H9 (cell line): ENCODE measurements around the gene GALNT13. TPM values are rescaled to one million over a fixed set of nuclear protein-coding genes. Genes with fewer than 3 reads are reported as not detected.

Experiments
- DNase-seq: peaks from one replicate; pipeline ENCODE4 v3.0.0-alpha.2; 2017
- H2AFZ ChIP-seq: one replicate; pipeline ENCODE4 v1.6.1; 2013; ENCODE audit warnings: mild to moderate bottlenecking, low read length, control low read depth, moderate library complexity
- H2AK5ac ChIP-seq: 2 replicates; pipeline ENCODE4 v1.6.1; 2013; ENCODE audit warnings: low read length, control low read depth, mixed read lengths; ENCODE audit not compliant: insufficient read length
- H2BK120ac ChIP-seq: one replicate; pipeline ENCODE4 v1.6.1; 2013; ENCODE audit warnings: low read depth, mild to moderate bottlenecking, low read length, control low read depth, inconsistent platforms; ENCODE audit not compliant: poor library complexity, severe bottlenecking
- H2BK12ac ChIP-seq: 2 replicates; pipeline ENCODE4 v1.6.1; 2013; ENCODE audit warnings: low read length, control low read depth, mixed read lengths, low read depth; ENCODE audit not compliant: insufficient read length
- H2BK15ac ChIP-seq: 2 replicates; pipeline ENCODE4 v1.6.1; 2013; ENCODE audit warnings: low read depth, low read length, control low read depth
- H2BK20ac ChIP-seq: one replicate; pipeline ENCODE4 v1.6.1; 2013; ENCODE audit warnings: low read depth, mild to moderate bottlenecking, low read length, control low read depth, inconsistent platforms; ENCODE audit not compliant: poor library complexity, severe bottlenecking
- H2BK5ac ChIP-seq: 2 replicates; pipeline ENCODE4 v1.6.1; 2013; ENCODE audit warnings: low read length, control low read depth, mixed read lengths; ENCODE audit not compliant: insufficient read length
- H3K14ac ChIP-seq: 2 replicates; pipeline ENCODE4 v1.6.1; 2013; ENCODE audit warnings: low read length, control low read depth; ENCODE audit not compliant: insufficient read depth
- H3K18ac ChIP-seq: 2 replicates; pipeline ENCODE4 v1.6.1; 2013; ENCODE audit warnings: low read depth, mild to moderate bottlenecking, mixed read lengths, low read length, control low read depth; ENCODE audit not compliant: insufficient read length
- H3K23ac ChIP-seq: 2 replicates; pipeline ENCODE4 v1.6.1; 2013; ENCODE audit warnings: low read length, control low read depth, mixed read lengths, low read depth; ENCODE audit not compliant: insufficient read length
- H3K23me2 ChIP-seq: 2 replicates; pipeline ENCODE4 v1.6.1; 2013; ENCODE audit warnings: low read depth, mild to moderate bottlenecking, mixed read lengths, low read length, control low read depth; ENCODE audit not compliant: insufficient read length, poor library complexity, severe bottlenecking
- H3K27ac ChIP-seq: 2 replicates; pipeline ENCODE4 v1.5.1; 2013; ENCODE audit warnings: low read length, control low read depth, mixed read lengths, low read depth; ENCODE audit not compliant: insufficient read length
- H3K27me3 ChIP-seq: 2 replicates; pipeline ENCODE4 v1.6.1; 2013; ENCODE audit warnings: low read length, control low read depth, inconsistent platforms; ENCODE audit not compliant: insufficient read depth
- H3K4ac ChIP-seq: 2 replicates; pipeline ENCODE4 v1.6.1; 2013; ENCODE audit warnings: low read depth, mild to moderate bottlenecking, control low read depth, inconsistent platforms, low read length, moderate library complexity
- H3K4me1 ChIP-seq: 2 replicates; pipeline ENCODE4 v1.6.1; 2013; ENCODE audit warnings: low read length, control low read depth, inconsistent platforms; ENCODE audit not compliant: insufficient read depth
- H3K4me2 ChIP-seq: 2 replicates; pipeline ENCODE4 v1.6.1; 2013; ENCODE audit warnings: low read length, control low read depth, mixed read lengths; ENCODE audit not compliant: insufficient read length, insufficient read depth
- H3K56ac ChIP-seq: 2 replicates; pipeline ENCODE4 v1.6.1; 2013; ENCODE audit warnings: low read depth, mild to moderate bottlenecking, mixed read lengths, low read length, control low read depth; ENCODE audit not compliant: insufficient read length
- H3K79me1 ChIP-seq: 2 replicates; pipeline ENCODE4 v1.6.1; 2013; ENCODE audit warnings: low read depth, mild to moderate bottlenecking, moderate library complexity, low read length, control low read depth, inconsistent platforms; ENCODE audit not compliant: insufficient read depth, poor library complexity, severe bottlenecking
- H3K79me2 ChIP-seq: 2 replicates; pipeline ENCODE4 v1.6.1; 2013; ENCODE audit warnings: low read length, control low read depth, inconsistent platforms; ENCODE audit not compliant: insufficient read depth
- H3K9ac ChIP-seq: 2 replicates; pipeline ENCODE4 v1.6.1; 2013; ENCODE audit warnings: low read length, control low read depth, mixed read lengths; ENCODE audit not compliant: insufficient read length; ENCODE audit errors: extremely low read depth
- H3K9me3 ChIP-seq: one replicate; pipeline ENCODE4 v1.6.1; 2013; ENCODE audit warnings: low read depth, low read length, inconsistent platforms; ENCODE audit not compliant: control insufficient read depth
- H3T11ph ChIP-seq: one replicate; pipeline ENCODE4 v1.6.1; 2013; ENCODE audit warnings: mild to moderate bottlenecking, low read length, control low read depth, inconsistent platforms
- H4K20me1 ChIP-seq: one replicate; pipeline ENCODE4 v1.6.1; 2013; ENCODE audit not compliant: control insufficient read depth, insufficient read length, insufficient read depth
- H4K5ac ChIP-seq: 2 replicates; pipeline ENCODE4 v1.6.1; 2013; ENCODE audit warnings: low read depth, mild to moderate bottlenecking, mixed read lengths, low read length, control low read depth; ENCODE audit not compliant: insufficient read length
- H4K8ac ChIP-seq: replicated peaks from 2 replicates; pipeline ENCODE4 v1.6.1; 2013; ENCODE audit warnings: low read length, control low read depth, mixed read lengths, low read depth; ENCODE audit not compliant: insufficient read length
- H4K91ac ChIP-seq: 2 replicates; pipeline ENCODE4 v1.6.1; 2013; ENCODE audit warnings: low read depth, mild to moderate bottlenecking, moderate library complexity, mixed read lengths, low read length, control low read depth; ENCODE audit not compliant: insufficient read length
- H3K27ac Mint-ChIP-seq, 3 experiments: 2 replicates in 2 of 3; 3 replicates in 1 of 3; pipeline ENCODE4 v1.8.0; 2020 to 2021; ENCODE audit warnings: mixed read lengths in 3 of 3, mild to moderate bottlenecking in 1 of 3, moderate library complexity in 1 of 3
- H3K27me3 Mint-ChIP-seq: 2 replicates; pipeline ENCODE4 v1.8.0; 2021; ENCODE audit warnings: low read depth, mild to moderate bottlenecking, moderate library complexity, mixed read lengths
- H3K36me3 Mint-ChIP-seq, 3 experiments: 2 replicates in 2 of 3; 3 replicates in 1 of 3; pipeline ENCODE4 v1.8.0; 2020 to 2021; ENCODE audit warnings: low read depth in 3 of 3, mixed read lengths in 3 of 3; ENCODE audit not compliant: insufficient read depth in 1 of 3
- H3K4me1 Mint-ChIP-seq, 2 experiments: 2 replicates each; pipeline ENCODE4 v1.8.0; 2020; ENCODE audit warnings: mixed read lengths in 2 of 2
- H3K4me3 Mint-ChIP-seq, 2 experiments: 2 replicates in 1 of 2; 3 replicates in 1 of 2; pipeline ENCODE4 v1.8.0; 2020 to 2021; ENCODE audit warnings: mild to moderate bottlenecking in 2 of 2, mixed read lengths in 2 of 2, moderate library complexity in 1 of 2
- H3K9me3 Mint-ChIP-seq, 2 experiments: 2 replicates in 1 of 2; 3 replicates in 1 of 2; pipeline ENCODE4 v1.8.0; 2020; ENCODE audit warnings: mild to moderate bottlenecking in 2 of 2, mixed read lengths in 2 of 2, moderate library complexity in 1 of 2
- CTCF ChIP-seq: fragments of 200-600 bp; sonication (generic); conservative IDR thresholded peaks from 3 replicates; pipeline ENCODE4 v1.8.0; 2021; ENCODE audit warnings: antibody characterized with exemption, mild to moderate bottlenecking
- WGBS: extraction: QIAGEN DNeasy Blood & Tissue Kit; methylation state at CpG from one replicate; pipeline ENCODE4 v1.1.7; 2013; ENCODE audit warnings: missing lambda C conversion rate, low lambda C conversion rate, mixed read lengths; ENCODE audit not compliant: insufficient read length; ENCODE audit errors: extremely low coverage; 5-methylcytosine and 5-hydroxymethylcytosine counted together
- total RNA-seq: library from RNA; stranded (reverse); gene quantifications from 2 replicates; pipeline ENCODE4 v1.2.1, GENCODE V29; 2021

GALNT13 gene
- total RNA-seq, 1 experiment from 2014 or later, result 6.6 TPM

- peaks cover 3 to 4% of the 10 kb centered on the region in 2 experiments; a peak in 2 of 4 replicates for H3K4me1 Mint-ChIP-seq
- no peak overlapping the region for H3K27ac Mint-ChIP-seq
- H3K23me2 ChIP-seq, result no peaks in the 10 kb centered on the region
Observed at GRCh38 chr2:154495455-154495868, 623.7 kb downstream of the GALNT13 start.

More at GRCh38 chr2:154495455-154495868, 623.7 kb downstream of the GALNT13 start:
- H4K91ac ChIP-seq, result no peak overlapping the region
- no peaks in the 10 kb centered on the region for H3K79me2 ChIP-seq
- H3K18ac ChIP-seq, result no peak overlapping the region
- no peak overlapping the region for H2AK5ac ChIP-seq
- H2BK120ac ChIP-seq, result no peak overlapping the region
- H3K14ac ChIP-seq, result no peak overlapping the region
- H2BK5ac ChIP-seq, result no peak overlapping the region
- no peak overlapping the region for H4K5ac ChIP-seq
- no peak overlapping the region for H4K8ac ChIP-seq
- H2BK15ac ChIP-seq, result no peak overlapping the region
- H3K56ac ChIP-seq, result no peak overlapping the region
- H3K4me1 ChIP-seq, result no peaks in the 10 kb centered on the region
- WGBS, result no CpG with 5 or more reads among the region's 4 CpGs
- H3K9me3 ChIP-seq, result no peaks in the 10 kb centered on the region
- no peaks in the 10 kb centered on the region for H3K79me1 ChIP-seq
- no peak for DNase-seq
- no peak overlapping the region for H3K9ac ChIP-seq
- no peak overlapping the region for H3T11ph ChIP-seq
- no peak overlapping the region for H3K23ac ChIP-seq
- H3K27ac ChIP-seq, result no peak overlapping the region
- H3K4ac ChIP-seq, result no peak overlapping the region
- no peak overlapping the region for H2BK20ac ChIP-seq
- no peak overlapping the region for H3K4me3 Mint-ChIP-seq
- H3K9me3 Mint-ChIP-seq, result peaks cover 0 to 2% of the 10 kb centered on the region in 2 experiments; a peak in 1 of 5 replicates
- no peaks in the 10 kb centered on the region for H4K20me1 ChIP-seq
- H2BK12ac ChIP-seq, result no peak overlapping the region
- H3K27me3 Mint-ChIP-seq, result no peaks in the 10 kb centered on the region
- no peak overlapping the region for H3K4me2 ChIP-seq
- H2AFZ ChIP-seq, result no peak overlapping the region
- H3K36me3 Mint-ChIP-seq, result no peaks in the 10 kb centered on the region
- no peak for TF ChIP-seq CTCF
- no peaks in the 10 kb centered on the region for H3K27me3 ChIP-seq
